ENCODE measurements around the gene BABAM2.

DNA sequence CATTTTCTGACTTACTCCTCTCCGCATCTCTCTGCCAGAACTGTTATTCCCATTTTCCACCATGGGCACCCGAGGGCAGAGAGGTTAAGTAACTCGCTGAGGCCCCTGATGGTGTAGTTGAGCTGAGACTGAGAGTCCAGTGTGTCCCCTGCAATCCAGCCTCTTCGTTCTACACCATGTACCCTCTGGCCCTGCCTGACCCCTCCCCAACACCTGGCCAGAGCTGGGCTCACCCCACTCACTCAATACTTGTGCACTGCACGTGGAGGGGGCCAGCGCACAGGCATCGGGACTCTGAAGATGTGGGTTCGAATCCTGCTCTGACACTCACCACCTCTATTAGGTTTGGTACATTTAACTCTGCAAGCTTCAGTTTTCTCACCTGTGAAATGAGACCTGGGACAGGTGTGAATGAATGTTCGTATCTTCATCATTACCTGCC, 477.8 kb downstream of the BABAM2 start:
- TF ChIP-seq ZNF274 (IDR thresholded peaks at IDR 0.05; ENCODE audit: low read length) (no peak), ZNF274 (tag by site-specific recombination; IDR thresholded peaks at IDR 0.05; ENCODE audit: borderline replicate concordance) (no peak), KLF16 (tag by site-specific recombination; IDR thresholded peaks at IDR 0.05) (no peak), ZNF747 (tag by site-specific recombination; IDR thresholded peaks at IDR 0.05) (no peak), TCF7L2 (IDR thresholded peaks at IDR 0.05; ENCODE audit: borderline replicate concordance, low read depth, low read length) (no peak), SETDB1 (IDR thresholded peaks at IDR 0.05; ENCODE audit: insufficient read length, low read length) (no peak), ZNF174 (tag by site-specific recombination; IDR thresholded peaks at IDR 0.05) (no peak)
- TF ChIP-seq, protein P1, sequence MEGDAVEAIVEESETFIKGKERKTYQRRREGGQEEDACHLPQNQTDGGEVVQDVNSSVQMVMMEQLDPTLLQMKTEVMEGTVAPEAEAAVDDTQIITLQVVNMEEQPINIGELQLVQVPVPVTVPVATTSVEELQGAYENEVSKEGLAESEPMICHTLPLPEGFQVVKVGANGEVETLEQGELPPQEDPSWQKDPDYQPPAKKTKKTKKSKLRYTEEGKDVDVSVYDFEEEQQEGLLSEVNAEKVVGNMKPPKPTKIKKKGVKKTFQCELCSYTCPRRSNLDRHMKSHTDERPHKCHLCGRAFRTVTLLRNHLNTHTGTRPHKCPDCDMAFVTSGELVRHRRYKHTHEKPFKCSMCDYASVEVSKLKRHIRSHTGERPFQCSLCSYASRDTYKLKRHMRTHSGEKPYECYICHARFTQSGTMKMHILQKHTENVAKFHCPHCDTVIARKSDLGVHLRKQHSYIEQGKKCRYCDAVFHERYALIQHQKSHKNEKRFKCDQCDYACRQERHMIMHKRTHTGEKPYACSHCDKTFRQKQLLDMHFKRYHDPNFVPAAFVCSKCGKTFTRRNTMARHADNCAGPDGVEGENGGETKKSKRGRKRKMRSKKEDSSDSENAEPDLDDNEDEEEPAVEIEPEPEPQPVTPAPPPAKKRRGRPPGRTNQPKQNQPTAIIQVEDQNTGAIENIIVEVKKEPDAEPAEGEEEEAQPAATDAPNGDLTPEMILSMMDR (tag by site-specific recombination; IDR thresholded peaks at IDR 0.05) = no peak
- TF ChIP-seq, protein P2, sequence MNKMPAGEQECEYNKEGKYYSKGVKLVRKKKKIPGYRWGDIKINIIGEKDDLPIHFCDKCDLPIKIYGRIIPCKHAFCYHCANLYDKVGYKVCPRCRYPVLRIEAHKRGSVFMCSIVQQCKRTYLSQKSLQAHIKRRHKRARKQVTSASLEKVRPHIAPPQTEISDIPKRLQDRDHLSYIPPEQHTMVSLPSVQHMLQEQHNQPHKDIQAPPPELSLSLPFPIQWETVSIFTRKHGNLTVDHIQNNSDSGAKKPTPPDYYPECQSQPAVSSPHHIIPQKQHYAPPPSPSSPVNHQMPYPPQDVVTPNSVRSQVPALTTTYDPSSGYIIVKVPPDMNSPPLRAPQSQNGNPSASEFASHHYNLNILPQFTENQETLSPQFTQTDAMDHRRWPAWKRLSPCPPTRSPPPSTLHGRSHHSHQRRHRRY (tag by site-specific recombination; IDR thresholded peaks at IDR 0.05) = no peak
- TF ChIP-seq, protein P3, sequence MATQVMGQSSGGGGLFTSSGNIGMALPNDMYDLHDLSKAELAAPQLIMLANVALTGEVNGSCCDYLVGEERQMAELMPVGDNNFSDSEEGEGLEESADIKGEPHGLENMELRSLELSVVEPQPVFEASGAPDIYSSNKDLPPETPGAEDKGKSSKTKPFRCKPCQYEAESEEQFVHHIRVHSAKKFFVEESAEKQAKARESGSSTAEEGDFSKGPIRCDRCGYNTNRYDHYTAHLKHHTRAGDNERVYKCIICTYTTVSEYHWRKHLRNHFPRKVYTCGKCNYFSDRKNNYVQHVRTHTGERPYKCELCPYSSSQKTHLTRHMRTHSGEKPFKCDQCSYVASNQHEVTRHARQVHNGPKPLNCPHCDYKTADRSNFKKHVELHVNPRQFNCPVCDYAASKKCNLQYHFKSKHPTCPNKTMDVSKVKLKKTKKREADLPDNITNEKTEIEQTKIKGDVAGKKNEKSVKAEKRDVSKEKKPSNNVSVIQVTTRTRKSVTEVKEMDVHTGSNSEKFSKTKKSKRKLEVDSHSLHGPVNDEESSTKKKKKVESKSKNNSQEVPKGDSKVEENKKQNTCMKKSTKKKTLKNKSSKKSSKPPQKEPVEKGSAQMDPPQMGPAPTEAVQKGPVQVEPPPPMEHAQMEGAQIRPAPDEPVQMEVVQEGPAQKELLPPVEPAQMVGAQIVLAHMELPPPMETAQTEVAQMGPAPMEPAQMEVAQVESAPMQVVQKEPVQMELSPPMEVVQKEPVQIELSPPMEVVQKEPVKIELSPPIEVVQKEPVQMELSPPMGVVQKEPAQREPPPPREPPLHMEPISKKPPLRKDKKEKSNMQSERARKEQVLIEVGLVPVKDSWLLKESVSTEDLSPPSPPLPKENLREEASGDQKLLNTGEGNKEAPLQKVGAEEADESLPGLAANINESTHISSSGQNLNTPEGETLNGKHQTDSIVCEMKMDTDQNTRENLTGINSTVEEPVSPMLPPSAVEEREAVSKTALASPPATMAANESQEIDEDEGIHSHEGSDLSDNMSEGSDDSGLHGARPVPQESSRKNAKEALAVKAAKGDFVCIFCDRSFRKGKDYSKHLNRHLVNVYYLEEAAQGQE (tag by site-specific recombination; IDR thresholded peaks at IDR 0.05) = no peak
